Neural cell (in vitro differentiated cells): ENCODE data around the gene TMBIM1.

Experiments
- RAD21 ChIP-seq: fragments of 450-650 bp; conservative IDR thresholded peaks from 2 replicates; pipeline ENCODE4 v1.6.1; 2014; ENCODE audit warnings: antibody characterized with exemption, mild to moderate bottlenecking, moderate library complexity
- TAF1 ChIP-seq: IDR thresholded peaks from 2 replicates; pipeline ENCODE4 v1.6.1; 2012; ENCODE audit warnings: low read depth
- TF ChIP-seq, protein P1 (sequence below): fragments of 450-650 bp; IDR thresholded peaks from 2 replicates; pipeline ENCODE4 v1.5.1; 2014; ENCODE audit warnings: antibody characterized with exemption, mild to moderate bottlenecking, moderate library complexity; ENCODE audit not compliant: poor library complexity, severe bottlenecking

DNA sequence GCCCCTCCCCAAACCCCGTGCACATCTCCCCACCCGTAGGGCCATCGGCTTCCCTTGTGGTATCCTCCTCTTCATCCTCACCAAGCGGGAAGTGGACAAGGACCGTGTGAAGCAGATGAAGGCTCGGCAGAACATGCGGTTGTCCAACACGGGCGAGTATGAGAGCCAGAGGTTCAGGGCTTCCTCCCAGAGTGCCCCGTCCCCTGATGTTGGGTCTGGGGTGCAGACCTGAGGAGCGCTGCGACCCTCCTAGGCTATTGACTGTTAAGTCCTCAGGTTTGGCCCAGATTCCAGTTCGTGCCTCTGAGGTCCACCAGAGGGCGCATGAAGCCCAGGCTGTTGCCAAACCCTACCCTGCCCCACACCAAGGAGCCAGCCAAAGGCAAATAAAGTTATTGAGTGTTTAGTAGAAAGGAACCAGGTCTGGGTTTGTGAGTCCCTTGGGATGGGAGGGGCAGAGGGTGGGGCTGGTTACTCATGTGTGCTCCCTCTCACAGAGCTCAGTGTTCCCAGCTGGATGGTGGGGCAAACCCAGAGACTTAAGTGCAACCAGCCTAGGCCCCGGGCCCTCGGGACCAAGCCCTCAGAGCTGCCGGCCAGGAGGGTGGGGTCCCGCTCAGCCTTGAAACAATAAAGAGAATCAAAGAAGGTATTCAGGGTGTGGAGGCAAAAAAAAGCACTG lies 19.6 kb downstream of the TMBIM1 start:
- TF ChIP-seq RAD21 (peak; percentile 78), TAF1 (no peak)
- TF ChIP-seq, protein P1, sequence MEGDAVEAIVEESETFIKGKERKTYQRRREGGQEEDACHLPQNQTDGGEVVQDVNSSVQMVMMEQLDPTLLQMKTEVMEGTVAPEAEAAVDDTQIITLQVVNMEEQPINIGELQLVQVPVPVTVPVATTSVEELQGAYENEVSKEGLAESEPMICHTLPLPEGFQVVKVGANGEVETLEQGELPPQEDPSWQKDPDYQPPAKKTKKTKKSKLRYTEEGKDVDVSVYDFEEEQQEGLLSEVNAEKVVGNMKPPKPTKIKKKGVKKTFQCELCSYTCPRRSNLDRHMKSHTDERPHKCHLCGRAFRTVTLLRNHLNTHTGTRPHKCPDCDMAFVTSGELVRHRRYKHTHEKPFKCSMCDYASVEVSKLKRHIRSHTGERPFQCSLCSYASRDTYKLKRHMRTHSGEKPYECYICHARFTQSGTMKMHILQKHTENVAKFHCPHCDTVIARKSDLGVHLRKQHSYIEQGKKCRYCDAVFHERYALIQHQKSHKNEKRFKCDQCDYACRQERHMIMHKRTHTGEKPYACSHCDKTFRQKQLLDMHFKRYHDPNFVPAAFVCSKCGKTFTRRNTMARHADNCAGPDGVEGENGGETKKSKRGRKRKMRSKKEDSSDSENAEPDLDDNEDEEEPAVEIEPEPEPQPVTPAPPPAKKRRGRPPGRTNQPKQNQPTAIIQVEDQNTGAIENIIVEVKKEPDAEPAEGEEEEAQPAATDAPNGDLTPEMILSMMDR, result peak; percentile 81
